Naive thymus-derived CD8-positive, alpha-beta T cell (primary cell): ENCODE measurements around the gene TSNAX. TPM values are rescaled to one million over a fixed set of nuclear protein-coding genes. Genes with fewer than 3 reads are reported as not detected.

Experiments
- ATAC-seq, 2 donors: fragments of 150-1000 bp; cut with Tn5 transposase in 1 of 2; sonication (Bioruptor Pico), chemical (Tn5 transposase) in 1 of 2; 1 replicate in 1 of 2; 2 replicates in 1 of 2; pipeline ENCODE4 v1.10.0; 2021; ENCODE audit warnings: mild to moderate bottlenecking in 2 of 2, moderate library complexity in 2 of 2
- POLR2A ChIA-PET: fragments of 350-600 bp; sonication (Branson Sonifier 250); formaldehyde crosslinking; loops from one replicate; lab custom pipeline; 2021; ENCODE audit warnings: antibody characterized with exemption; lab: Charles Lee
- DNase-seq, 10 donors: peaks; one replicate each; pipeline versions ENCODE4 v3.0.0 to v3.0.0-alpha.2; 2020 to 2022
- H3K27ac Mint-ChIP-seq, 10 donors: one replicate each; pipeline ENCODE4 v1.8.0; 2020 to 2022; ENCODE audit warnings: mild to moderate bottlenecking in 10 of 10, mixed read lengths in 10 of 10, moderate library complexity in 4 of 10, inconsistent platforms in 1 of 10
- H3K27me3 Mint-ChIP-seq, 5 donors: one replicate each; pipeline ENCODE4 v1.8.0; 2021 to 2022; ENCODE audit warnings: mixed read lengths in 5 of 5
- H3K36me3 Mint-ChIP-seq, 3 donors: one replicate each; pipeline ENCODE4 v1.8.0; 2020 to 2022; ENCODE audit warnings: mixed read lengths in 3 of 3, mild to moderate bottlenecking in 2 of 3, inconsistent platforms in 1 of 3
- H3K4me1 Mint-ChIP-seq, 4 donors: one replicate each; pipeline ENCODE4 v1.8.0; 2021 to 2022; ENCODE audit warnings: mixed read lengths in 4 of 4
- H3K4me3 Mint-ChIP-seq, 10 donors: one replicate each; pipeline ENCODE4 v1.8.0; 2020 to 2022; ENCODE audit warnings: mild to moderate bottlenecking in 10 of 10, mixed read lengths in 10 of 10, moderate library complexity in 6 of 10, inconsistent platforms in 1 of 10
- H3K9me3 Mint-ChIP-seq, 9 donors: one replicate each; pipeline ENCODE4 v1.8.0; 2020 to 2022; ENCODE audit warnings: mixed read lengths in 9 of 9, mild to moderate bottlenecking in 3 of 9, inconsistent platforms in 1 of 9, moderate library complexity in 1 of 9
- polyA plus RNA-seq, 3 donors: library from polyadenylated mRNA; unstranded; fragments of 300-500 nt; fragmentation: Illumina TruSeq; gene quantifications; one replicate each; pipeline ENCODE4 v1.2.3, GENCODE V29; 2021
- total RNA-seq, 8 experiments: library from RNA in 2 of 8; stranded (reverse) in 2 of 8; gene quantifications; one replicate each; pipeline ENCODE4 v1.2.3 and lab custom pipeline; 2021 to 2026

Gene TSNAX
- total and polyA plus RNA-seq, 5 experiments from 2014 or later: 54.0 to 99.7 (median 80.9) TPM

- peaks cover 0 to 11% (median 3%) of the 10 kb centered on the region in 9 donors for H3K9me3 Mint-ChIP-seq
- H3K4me1 Mint-ChIP-seq: peaks cover 38 to 71% (median 58%) of the 10 kb centered on the region in 4 donors
- H3K27ac Mint-ChIP-seq: peak overlapping the region in 9 of 10 donors; percentile 33 to 92 (median 70)
- peaks cover 0 to 3% (median 0%) of the 10 kb centered on the region in 5 donors for H3K27me3 Mint-ChIP-seq
- peak overlapping the region in 8 of 10 donors; percentile 7 to 76 (median 64) for H3K4me3 Mint-ChIP-seq
- POLR2A ChIA-PET: interaction anchor here (2.3 to 3.7 kb wide), 2 partner anchors 15 to 273 kb away, joined by 8 to 15 read pairs; partner anchors contain the start of genes DISC1, EXOC8 and SPRTN
- ATAC-seq (no peak), DNase-seq (no peak)
- peaks cover 0 to 5% (median 4%) of the 10 kb centered on the region in 3 donors for H3K36me3 Mint-ChIP-seq
Observed at GRCh38 chr1:231611111-231611510, 82.6 kb downstream of the TSNAX start.

GRCh38 chr1:231611851-231612250, 83.4 kb downstream of the TSNAX start:
- Mint-ChIP-seq H3K9me3 (peaks cover 0 to 11% (median 3%) of the 10 kb centered on the region in 9 donors), H3K36me3 (peaks cover 0 to 5% (median 4%) of the 10 kb centered on the region in 3 donors), H3K27ac (peak overlapping the region; percentile 56 to 92 (median 84)), H3K4me3 (peak overlapping the region in 9 of 10 donors; percentile 64 to 84 (median 73)), H3K4me1 (peaks cover 39 to 78% (median 60%) of the 10 kb centered on the region in 4 donors), H3K27me3 (peaks cover 0 to 3% (median 0%) of the 10 kb centered on the region in 5 donors)
- DNase-seq (no peak), ATAC-seq (no peak)
- POLR2A ChIA-PET: interaction anchor here (1.4 to 3.7 kb wide), 3 partner anchors 14 to 274 kb away, joined by 3 to 15 read pairs (median 8); partner anchors contain the start of genes DISC1, EXOC8 and SPRTN

DNA sequence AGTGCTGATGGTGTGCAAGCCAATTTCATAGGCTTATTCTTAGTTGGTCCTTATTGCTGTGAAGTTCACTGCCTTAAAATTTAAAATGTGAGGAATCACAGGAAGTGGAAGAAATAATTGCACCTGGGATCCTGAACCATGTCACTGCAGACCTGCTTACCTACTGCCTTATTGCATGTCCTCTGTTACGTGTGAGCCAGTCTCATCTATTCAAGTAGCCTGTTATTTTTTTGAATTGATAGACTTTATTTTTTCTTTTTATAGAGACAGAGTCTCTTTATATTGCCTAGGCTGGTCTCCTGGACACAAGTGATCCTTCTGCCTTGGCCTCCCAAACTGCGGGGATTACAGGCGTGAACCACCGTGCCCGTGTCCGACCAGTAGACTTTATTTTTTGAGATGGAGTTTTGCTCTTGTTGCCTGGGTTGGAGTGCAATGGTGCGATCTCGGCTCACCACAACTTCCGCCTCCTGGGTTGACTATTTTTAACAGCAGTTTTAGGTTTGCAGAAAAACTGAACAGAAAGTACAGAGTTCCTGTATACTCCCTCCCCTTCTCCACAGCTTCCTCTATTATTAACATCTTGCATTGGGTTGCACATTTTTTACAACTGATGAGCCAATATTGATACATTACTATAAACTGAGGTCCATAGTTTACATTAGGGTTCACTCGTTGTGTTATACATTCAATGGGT, 84.1 kb downstream of the TSNAX start:
- Mint-ChIP-seq H3K27me3 (peaks cover 0 to 1% (median 0%) of the 10 kb centered on the region in 5 donors), H3K27ac (peak overlapping the region; percentile 56 to 93 (median 84)), H3K4me1 (peaks cover 39 to 75% (median 60%) of the 10 kb centered on the region in 4 donors), H3K4me3 (peak overlapping the region; percentile 64 to 84 (median 72)), H3K9me3 (peaks cover 0 to 11% (median 3%) of the 10 kb centered on the region in 9 donors), H3K36me3 (peaks cover 0 to 5% (median 4%) of the 10 kb centered on the region in 3 donors)
- POLR2A ChIA-PET: interaction anchor here (1.0 to 3.7 kb wide), 3 partner anchors 13 to 192 kb away, joined by 3 to 15 read pairs (median 3); partner anchors contain the start of gene DISC1
- peak; percentile 96 to 97 for ATAC-seq
- DNase-seq: peak in 9 of 10 donors; percentile 12 to 76 (median 46)

- peaks cover 39 to 76% (median 66%) of the 10 kb centered on the region in 4 donors for H3K4me1 Mint-ChIP-seq
- peaks cover 0 to 11% (median 3%) of the 10 kb centered on the region in 9 donors for H3K9me3 Mint-ChIP-seq
- H3K27ac Mint-ChIP-seq: peak overlapping the region; percentile 25 to 93 (median 82)
- POLR2A ChIA-PET: interaction anchor here (1.0 to 3.7 kb wide), 2 partner anchors 12 to 193 kb away, joined by 3 to 15 read pairs; partner anchors contain the start of gene DISC1
- no peak for ATAC-seq
- peaks cover 0 to 5% (median 4%) of the 10 kb centered on the region in 3 donors for H3K36me3 Mint-ChIP-seq
- H3K4me3 Mint-ChIP-seq: peak overlapping the region; percentile 20 to 84 (median 72)
- peaks cover 0 to 1% (median 0%) of the 10 kb centered on the region in 5 donors for H3K27me3 Mint-ChIP-seq
- DNase-seq: no peak
Observed at GRCh38 chr1:231613419-231614349, 85.2 kb downstream of the TSNAX start.

Other genes starting within 250 kb of the TSNAX start
- gene EXOC8, start 190.8 kb upstream of the TSNAX start, total RNA-seq: 10 to 100 TPM; 31.4 to 32.1 TPM
- gene EXOC8, start 190.8 kb upstream of the TSNAX start, polyA plus RNA-seq: 1 to 10 TPM; 1.9 to 3.0 (median 2.5) TPM
- 10 to 100 TPM; 16.0 to 16.3 TPM for gene SPRTN, start 190.4 kb upstream of the TSNAX start, total RNA-seq
- 10 to 100 TPM; 10.4 to 10.9 (median 10.9) TPM for gene SPRTN, start 190.4 kb upstream of the TSNAX start, polyA plus RNA-seq
- 10 to 100 TPM; 32.1 to 32.7 TPM for gene EGLN1, start 106.4 kb upstream of the TSNAX start, total RNA-seq
- 10 to 100 TPM; 17.8 to 27.3 (median 22.8) TPM for gene EGLN1, start 106.4 kb upstream of the TSNAX start, polyA plus RNA-seq
- gene DISC1, start 98.1 kb downstream of the TSNAX start, total RNA-seq: 1 to 10 TPM; 7.6 to 9.0 TPM
- gene DISC1, start 98.1 kb downstream of the TSNAX start, polyA plus RNA-seq: 1 to 10 TPM; 2.5 to 3.6 (median 3.5) TPM